Activated T-cell treated with anti-CD3 and anti-CD28 coated beads, Interleukin-2, amount 50 U/mL, for 72 hours (primary cell): Measurements from ENCODE around the gene METTL25B. TPM values are rescaled to one million over a fixed set of nuclear protein-coding genes. Genes with fewer than 3 reads are reported as not detected.
A peak's percentile ranks its signal among the peaks of the same experiment; 100 is the strongest.

Experiments used
- ATAC-seq, 2 donors: fragments of 150-1000 bp; cut with Tn5 transposase; replicated peaks in 1 of 2; 2 replicates each; pipeline ENCODE4 v1.10.0; 2021; ENCODE audit warnings: moderate library complexity in 2 of 2, mild to moderate bottlenecking in 1 of 2
- DNase-seq, 2 donors: peaks; one replicate each; pipeline ENCODE4 v3.0.0; 2021 to 2022; ENCODE audit warnings: mixed read lengths in 1 of 2
- H3K27ac Mint-ChIP-seq: one replicate; pipeline ENCODE4 v1.8.0; 2022; ENCODE audit warnings: mild to moderate bottlenecking, moderate library complexity, mixed read lengths
- H3K27me3 Mint-ChIP-seq: one replicate; pipeline ENCODE4 v1.8.0; 2022; ENCODE audit warnings: low read depth, mixed read lengths
- H3K36me3 Mint-ChIP-seq, 2 donors: one replicate each; pipeline ENCODE4 v1.8.0; 2022; ENCODE audit warnings: mixed read lengths in 2 of 2, mild to moderate bottlenecking in 1 of 2; ENCODE audit not compliant: insufficient read depth in 2 of 2
- H3K4me1 Mint-ChIP-seq: one replicate; pipeline ENCODE4 v1.8.0; 2022; ENCODE audit warnings: low read depth, mixed read lengths
- H3K4me3 Mint-ChIP-seq, 2 donors: one replicate each; pipeline ENCODE4 v1.8.0; 2022; ENCODE audit warnings: mild to moderate bottlenecking in 2 of 2, mixed read lengths in 2 of 2, moderate library complexity in 2 of 2
- H3K9me3 Mint-ChIP-seq, 2 donors: one replicate each; pipeline ENCODE4 v1.8.0; 2022; ENCODE audit warnings: mixed read lengths in 2 of 2
- total RNA-seq, 2 donors: library from RNA; stranded (reverse); gene quantifications; one replicate each; pipeline ENCODE4 v1.2.3, GENCODE V29; 2022

Gene METTL25B
- total RNA-seq, 2 donors from 2014 or later = 90.5 to 100 TPM

GRCh38 chr1:156765666-156766065 is 37.4 kb downstream of the METTL25B start:
- Mint-ChIP-seq H3K9me3 (no peaks in the 10 kb centered on the region), H3K4me3 (no peak overlapping the region), H3K27me3 (no peaks in the 10 kb centered on the region), H3K36me3 (peaks cover 4 to 10% of the 10 kb centered on the region in 2 donors), H3K27ac (no peak overlapping the region), H3K4me1 (peaks cover 35% of the 10 kb centered on the region)
- ATAC-seq (no peak), DNase-seq (no peak)

GRCh38 chr1:156766298-156767100 is 38.2 kb downstream of the METTL25B start:
- Mint-ChIP-seq H3K27ac (peak overlapping the region; percentile 26), H3K4me3 (no peak overlapping the region), H3K9me3 (no peaks in the 10 kb centered on the region), H3K27me3 (no peaks in the 10 kb centered on the region), H3K4me1 (peaks cover 44% of the 10 kb centered on the region), H3K36me3 (peaks cover 7 to 17% of the 10 kb centered on the region in 2 donors)
- ATAC-seq (no peak), DNase-seq (peak in 1 of 2 donors; percentile 22)

- Mint-ChIP-seq H3K4me3 (no peak within 1 kb of the TSS), H3K27ac (peak within 1 kb of the TSS; percentile 95), H3K4me1 (peaks cover 48% of the 10 kb centered on the region), H3K36me3 (peaks cover 7 to 17% of the 10 kb centered on the region in 2 donors), H3K27me3 (no peaks in the 10 kb centered on the region), H3K9me3 (no peaks in the 10 kb centered on the region)
- ATAC-seq = peak; percentile 96
- DNase-seq = peak; percentile 95 to 98
Observed at GRCh38 chr1:156767101-156767878, 39.0 kb downstream of the METTL25B start, which contains the start of gene PRCC. TSS of gene PRCC (plus strand) at chr1:156767535. CDS start at chr1:156767772, 237 bp downstream.

- DNase-seq (peak; percentile 33 to 40), ATAC-seq (peak in 1 of 2 donors; percentile 8)
- Mint-ChIP-seq H3K36me3 (peaks cover 7 to 22% of the 10 kb centered on the region in 2 donors), H3K4me1 (peaks cover 55% of the 10 kb centered on the region), H3K9me3 (no peaks in the 10 kb centered on the region), H3K27me3 (no peaks in the 10 kb centered on the region), H3K4me3 (no peak overlapping the region), H3K27ac (peak overlapping the region; percentile 95)
Observed at GRCh38 chr1:156767879-156768604, 39.8 kb downstream of the METTL25B start.

GRCh38 chr1:156768610-156769295 is 40.5 kb downstream of the METTL25B start:
- no peaks in the 10 kb centered on the region for H3K27me3 Mint-ChIP-seq
- peak overlapping the region; percentile 95 for H3K27ac Mint-ChIP-seq
- H3K4me3 Mint-ChIP-seq = no peak overlapping the region
- H3K4me1 Mint-ChIP-seq = peaks cover 62% of the 10 kb centered on the region
- ATAC-seq (no peak), DNase-seq (no peak)
- peaks cover 7 to 26% of the 10 kb centered on the region in 2 donors for H3K36me3 Mint-ChIP-seq
- no peaks in the 10 kb centered on the region for H3K9me3 Mint-ChIP-seq

GRCh38 chr1:156772222-156772621 is 44.0 kb downstream of the METTL25B start:
- ATAC-seq (no peak), DNase-seq (no peak)
- H3K9me3 Mint-ChIP-seq = no peaks in the 10 kb centered on the region
- peaks cover 7 to 26% of the 10 kb centered on the region in 2 donors for H3K36me3 Mint-ChIP-seq
- H3K27ac Mint-ChIP-seq = peak overlapping the region; percentile 1
- no peaks in the 10 kb centered on the region for H3K27me3 Mint-ChIP-seq
- no peak overlapping the region for H3K4me3 Mint-ChIP-seq
- H3K4me1 Mint-ChIP-seq = peaks cover 76% of the 10 kb centered on the region

- DNase-seq (no peak), ATAC-seq (no peak)
- H3K4me1 Mint-ChIP-seq = peaks cover 83% of the 10 kb centered on the region
- no peaks in the 10 kb centered on the region for H3K27me3 Mint-ChIP-seq
- H3K27ac Mint-ChIP-seq = peak overlapping the region; percentile 81
- peaks cover 7 to 26% of the 10 kb centered on the region in 2 donors for H3K36me3 Mint-ChIP-seq
- peak overlapping the region in 1 of 2 donors; percentile 72 for H3K4me3 Mint-ChIP-seq
- H3K9me3 Mint-ChIP-seq = no peaks in the 10 kb centered on the region
Observed at GRCh38 chr1:156772728-156773497, 44.6 kb downstream of the METTL25B start.

- Mint-ChIP-seq H3K4me1 (peaks cover 85% of the 10 kb centered on the region), H3K4me3 (peak overlapping the region in 1 of 2 donors; percentile 72), H3K9me3 (no peaks in the 10 kb centered on the region), H3K36me3 (peaks cover 5 to 26% of the 10 kb centered on the region in 2 donors), H3K27me3 (no peaks in the 10 kb centered on the region), H3K27ac (peak overlapping the region; percentile 81)
- no peak for DNase-seq
- peak; percentile 49 to 67 for ATAC-seq
Observed at GRCh38 chr1:156773607-156774006, 45.3 kb downstream of the METTL25B start.

GRCh38 chr1:156775799-156776198 is 47.5 kb downstream of the METTL25B start:
- ATAC-seq = peak; percentile 75 to 77
- no peak overlapping the region for H3K27ac Mint-ChIP-seq
- no peaks in the 10 kb centered on the region for H3K27me3 Mint-ChIP-seq
- peaks cover 64% of the 10 kb centered on the region for H3K4me1 Mint-ChIP-seq
- peak overlapping the region; percentile 2 to 52 for H3K4me3 Mint-ChIP-seq
- H3K36me3 Mint-ChIP-seq = peaks cover 3 to 15% of the 10 kb centered on the region in 2 donors
- DNase-seq = peak in 1 of 2 donors; percentile 14
- H3K9me3 Mint-ChIP-seq = no peaks in the 10 kb centered on the region

- peaks cover 2 to 19% of the 10 kb centered on the region in 2 donors for H3K36me3 Mint-ChIP-seq
- no peak for ATAC-seq
- DNase-seq = no peak
- H3K9me3 Mint-ChIP-seq = no peaks in the 10 kb centered on the region
- H3K4me1 Mint-ChIP-seq = peaks cover 66% of the 10 kb centered on the region
- no peaks in the 10 kb centered on the region for H3K27me3 Mint-ChIP-seq
- no peak overlapping the region for H3K4me3 Mint-ChIP-seq
- H3K27ac Mint-ChIP-seq = peak overlapping the region; percentile 19
Observed at GRCh38 chr1:156776942-156777341, 48.7 kb downstream of the METTL25B start.

- DNase-seq = no peak
- peak overlapping the region; percentile 41 for H3K27ac Mint-ChIP-seq
- no peaks in the 10 kb centered on the region for H3K27me3 Mint-ChIP-seq
- H3K9me3 Mint-ChIP-seq = no peaks in the 10 kb centered on the region
- peak overlapping the region in 1 of 2 donors; percentile 0 for H3K4me3 Mint-ChIP-seq
- ATAC-seq = no peak
- peaks cover 60% of the 10 kb centered on the region for H3K4me1 Mint-ChIP-seq
- H3K36me3 Mint-ChIP-seq = peaks cover 2 to 19% of the 10 kb centered on the region in 2 donors
Observed at GRCh38 chr1:156777573-156777972, 49.3 kb downstream of the METTL25B start.
